GM21381 (cell line): ENCODE data around the gene CDK14.

ENCODE experiments used
- ATAC-seq: cut with Tn5 transposase; IDR thresholded peaks from one replicate; pipeline ENCODE4 v1.9.1; 2021; ENCODE audit warnings: mild to moderate bottlenecking, moderate library complexity; ENCODE audit not compliant: unreplicated experiment

The CDK14 gene

DNA sequence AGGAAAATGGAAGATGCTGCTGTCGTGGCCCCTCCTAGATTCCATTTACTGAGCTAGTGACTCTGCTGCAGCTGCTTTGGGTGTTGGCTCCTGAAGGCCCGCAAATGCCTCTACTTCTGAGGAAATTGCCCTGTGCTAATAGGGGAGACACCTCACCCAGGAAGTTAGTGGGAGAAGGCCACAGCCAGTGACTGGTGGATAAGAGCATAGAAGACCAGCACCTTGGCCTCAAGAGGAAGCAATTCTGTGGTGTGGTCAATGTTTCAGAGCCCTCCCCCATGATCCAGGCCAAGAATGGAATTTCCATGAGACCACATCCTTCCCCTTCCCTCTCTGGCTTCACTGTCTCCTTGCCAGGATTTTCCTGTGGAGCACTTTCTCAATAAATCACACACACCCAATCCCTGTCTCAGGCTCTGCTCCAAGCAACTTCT is 643.1 kb downstream of the CDK14 start:
- no peak for ATAC-seq

DNA sequence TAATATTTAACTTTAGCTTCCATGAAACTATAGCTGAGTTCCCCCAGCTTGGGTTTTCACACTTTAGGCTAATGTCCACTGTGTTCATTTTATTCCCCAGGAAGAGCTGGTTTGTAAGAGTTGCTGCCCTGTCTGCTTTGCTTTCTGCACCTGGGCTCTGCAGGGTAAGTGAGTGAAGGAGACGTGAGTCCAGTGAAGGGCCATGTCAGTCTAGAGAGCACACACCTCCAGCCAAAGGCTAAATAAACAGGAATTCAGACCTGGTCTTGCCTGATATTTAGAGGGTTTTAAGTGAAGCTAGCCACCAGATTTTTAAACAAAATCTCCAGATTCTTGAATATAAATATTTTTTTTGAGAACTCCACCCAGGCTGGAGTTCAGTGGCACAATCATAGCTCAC is 643.7 kb downstream of the CDK14 start:
- ATAC-seq, result no peak

DNA sequence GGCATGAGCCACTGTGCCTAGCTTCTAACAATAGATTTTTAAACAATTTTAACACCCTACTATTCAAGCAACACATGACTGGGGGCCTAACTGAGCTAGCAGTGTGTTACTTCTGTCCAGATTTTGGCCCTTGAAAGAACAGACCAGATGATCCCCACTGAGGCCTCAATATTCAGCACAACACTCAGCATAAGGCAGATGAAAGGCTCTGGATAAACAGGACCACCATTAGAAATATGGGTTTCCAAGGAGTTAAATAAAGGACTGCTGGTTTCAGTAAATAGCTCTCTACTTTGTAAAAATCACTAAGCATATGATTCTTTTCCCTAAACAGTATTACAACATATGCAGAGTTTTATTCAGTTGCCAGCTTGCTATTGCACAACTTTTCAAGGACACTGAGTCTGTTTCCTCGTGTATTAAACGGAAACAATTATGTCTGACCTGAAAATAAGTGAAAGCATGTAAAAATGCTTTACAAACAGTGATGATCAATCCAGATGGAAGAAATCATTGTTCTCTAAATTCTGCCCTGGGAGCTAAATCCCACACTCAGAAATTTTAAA is 644.3 kb downstream of the CDK14 start:
- ATAC-seq, result no peak

DNA sequence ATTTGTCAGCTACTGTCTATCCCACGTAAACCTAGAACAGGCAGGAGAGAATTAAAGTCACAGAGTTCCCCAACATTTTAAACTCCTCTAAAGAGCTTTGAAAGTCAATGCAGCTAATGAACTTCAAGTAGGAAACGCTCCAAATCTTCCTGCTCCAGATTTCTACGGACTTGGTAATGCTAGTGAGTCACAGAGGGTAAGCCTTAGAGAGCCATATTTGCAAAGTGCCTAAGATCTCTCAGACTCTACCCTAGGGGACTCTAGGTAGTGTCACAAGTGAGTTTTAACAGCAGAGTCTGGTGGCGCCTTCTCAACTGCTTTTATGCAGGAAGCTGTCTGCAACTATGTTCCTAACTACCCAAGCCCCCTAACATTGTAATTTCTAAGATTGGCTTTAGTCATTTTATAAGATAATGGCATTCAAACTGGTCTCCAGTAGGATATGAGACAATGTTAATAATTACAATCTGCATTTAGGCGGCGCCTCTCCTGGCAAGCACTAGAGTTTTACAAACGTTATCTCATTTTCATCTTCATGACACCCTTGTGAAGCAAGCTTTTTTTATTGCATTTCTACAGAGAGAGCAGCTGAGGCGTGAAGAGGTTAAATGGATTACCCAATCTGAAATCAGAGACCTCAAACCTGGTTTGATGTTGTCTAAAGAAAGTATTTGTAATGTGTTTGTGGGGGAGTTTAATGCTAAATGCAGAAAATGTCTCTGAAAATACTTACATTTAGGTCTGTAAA is 646.1 kb downstream of the CDK14 start:
- ATAC-seq, result no peak

DNA sequence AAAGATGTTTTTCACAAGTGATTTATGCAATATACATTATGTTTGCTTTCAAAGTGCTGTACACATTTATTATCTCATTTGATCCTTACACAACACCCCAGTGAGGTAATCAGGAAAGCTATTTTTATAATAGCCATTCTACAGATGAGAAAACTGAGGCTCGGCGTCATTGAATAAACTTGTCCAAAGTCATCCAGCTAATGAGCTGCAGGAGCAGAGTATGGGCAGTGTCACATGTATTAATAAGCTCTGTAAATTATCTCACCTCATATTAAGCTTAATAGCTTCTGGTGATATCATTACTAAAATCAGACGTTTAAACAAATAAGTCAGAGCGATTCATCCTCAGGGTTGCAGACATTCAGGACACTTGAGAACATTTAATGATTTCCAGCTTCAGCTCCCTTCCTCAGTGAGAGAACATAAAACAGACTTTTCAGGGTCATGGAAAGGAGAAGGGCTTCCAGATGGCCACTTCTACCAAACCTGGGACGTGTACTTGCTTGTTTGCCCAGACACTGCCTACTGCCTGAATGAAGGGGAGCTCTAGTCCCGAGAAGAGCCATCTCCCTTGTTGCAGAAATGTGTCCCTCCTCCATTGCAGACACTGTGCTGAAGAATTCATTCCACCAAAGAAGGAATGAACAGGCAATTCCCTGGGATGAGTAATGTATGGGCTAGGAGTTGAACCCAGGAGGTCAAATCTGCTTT is 647.6 kb downstream of the CDK14 start:
- no peak for ATAC-seq

GRCh38 chr7:91247500-91247899 is 651.4 kb downstream of the CDK14 start:
- ATAC-seq, result no peak

DNA sequence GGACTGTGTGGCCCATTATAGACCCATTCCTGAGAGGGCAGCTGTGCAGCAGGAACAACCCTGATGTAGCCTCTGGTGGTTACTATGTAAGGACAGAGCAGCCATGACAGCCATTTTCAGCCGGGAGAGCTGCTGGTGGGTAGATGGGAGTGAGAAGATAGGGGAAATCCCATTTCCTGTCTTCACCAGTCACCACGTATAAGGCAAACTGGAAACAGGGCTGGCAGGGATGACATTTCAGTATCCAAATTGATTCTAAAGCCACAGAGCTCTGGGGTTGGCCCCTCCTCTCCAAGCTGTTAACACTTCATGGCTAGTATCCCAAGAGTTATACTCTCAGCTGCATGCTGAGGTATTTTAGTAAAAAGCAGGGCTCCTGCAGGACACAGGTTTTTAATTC is 652.9 kb downstream of the CDK14 start:
- ATAC-seq, result no peak

DNA sequence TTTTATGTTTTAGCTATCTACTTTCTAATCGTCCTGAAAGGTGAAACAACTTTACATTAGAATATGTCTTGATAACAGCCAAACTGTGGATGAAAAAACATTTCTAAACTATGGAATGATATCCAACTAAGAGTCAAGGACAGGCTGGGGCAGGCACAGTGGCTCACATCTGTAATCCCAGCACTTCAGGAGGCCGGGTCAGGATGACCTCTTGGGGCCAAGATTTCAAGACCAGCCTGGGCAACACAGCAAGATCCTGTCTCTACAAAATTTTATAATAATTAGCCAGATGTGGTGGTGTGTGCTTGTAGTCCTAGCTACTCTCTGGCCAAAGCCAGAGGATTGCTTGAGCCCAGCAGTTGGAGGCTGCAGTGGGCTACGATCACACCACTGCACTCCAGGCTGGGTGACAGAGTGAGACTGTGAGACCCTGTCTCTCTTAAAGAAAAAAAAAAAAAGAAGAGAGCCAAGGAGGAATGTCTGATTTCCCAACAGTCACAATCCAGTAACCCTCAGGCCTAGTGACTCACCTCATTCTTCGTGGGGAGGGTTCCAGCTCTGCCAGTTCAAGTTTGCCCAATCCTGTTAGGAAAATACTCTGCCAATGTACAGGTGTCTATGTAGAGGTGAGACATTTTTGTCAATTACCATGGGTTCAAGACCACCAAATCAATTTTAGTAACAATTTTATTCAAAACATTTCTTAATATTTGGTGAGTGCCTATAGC is 653.5 kb downstream of the CDK14 start:
- ATAC-seq, result no peak

DNA sequence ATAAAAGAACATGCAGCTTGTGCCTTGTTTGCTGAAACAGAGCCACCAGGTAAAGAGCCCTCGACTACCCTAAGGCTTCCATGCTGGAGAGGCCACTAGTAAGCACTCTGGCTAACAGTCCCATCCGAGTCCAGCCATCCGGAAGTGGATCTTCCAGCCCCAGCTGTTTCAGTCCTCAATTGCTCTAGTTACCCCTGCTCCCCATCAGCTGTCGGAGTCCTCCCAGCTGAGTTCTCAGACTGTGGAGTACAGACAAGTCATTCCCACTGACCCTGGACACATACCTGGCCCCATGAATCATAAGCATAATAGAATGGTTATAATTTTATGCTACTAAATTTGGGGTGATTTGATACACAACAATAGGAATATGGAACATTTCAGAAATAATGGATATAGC is 654.6 kb downstream of the CDK14 start:
- ATAC-seq, result no peak

GRCh38 chr7:91251877-91252276 is 655.8 kb downstream of the CDK14 start:
- ATAC-seq, result no peak
